ENCODE results near the gene MALRD1. TPM values are rescaled to one million over a fixed set of nuclear protein-coding genes. Genes with fewer than 3 reads are reported as not detected.
A peak's percentile ranks its signal among the peaks of the same experiment; 100 is the strongest.

Gene MALRD1
- total and polyA plus RNA-seq, 2 of the 8 experiments (the other 6 are each of a cell fraction or from before 2014, with no cell fraction given), result 0.32 to 0.35 TPM

- Histone ChIP-seq H2BK15ac (ENCODE audit: low read length) (no peak overlapping the region), H3K27me3 (replicated peaks in 1 of 4; ENCODE audit: control insufficient read depth in 3 of 4, extremely low read depth in 1 of 4, insufficient read depth in 3 of 4, low read length in 3 of 4) (no peaks in the 10 kb centered on the region), H3K79me2 (ENCODE audit: control insufficient read depth in 1 of 2, insufficient read depth in 2 of 2, low read length in 2 of 2) (no peaks in the 10 kb centered on the region), H3K18ac (ENCODE audit: extremely low read depth, low read length) (no peak overlapping the region), H3K79me1 (ENCODE audit: low read depth, low read length) (no peaks in the 10 kb centered on the region), H3K4me3 (ENCODE audit: extremely low read depth in 1 of 4, insufficient read depth in 2 of 4, low read depth in 3 of 4, low read length in 4 of 4) (no peak overlapping the region), H3K9me3 (ENCODE audit: insufficient read depth in 2 of 2, low read depth in 1 of 2, low read length in 1 of 2) (no peaks in the 10 kb centered on the region), H3K4ac (replicated peaks; ENCODE audit: insufficient read length, low read depth, low read length) (no peak overlapping the region), H3K56ac (replicated peaks; ENCODE audit: insufficient read length, low read depth, low read length) (no peak overlapping the region), H4K8ac (ENCODE audit: extremely low read depth, insufficient read depth, low read length) (no peak overlapping the region), H3K36me3 (ENCODE audit: control insufficient read depth in 2 of 4, insufficient read depth in 4 of 4, low read length in 3 of 4) (no peaks in the 10 kb centered on the region), H4K91ac (replicated peaks; ENCODE audit: insufficient read length, low read length) (no peak overlapping the region), H3K27ac (ENCODE audit: low read depth, low read length) (no peak overlapping the region), H2BK20ac (ENCODE audit: low read length) (no peak overlapping the region), H3K4me2 (ENCODE audit: insufficient read depth in 1 of 2, low read depth in 2 of 2, low read length in 2 of 2) (no peak overlapping the region; a peak in 1 of 4 replicates), H3K14ac (ENCODE audit: insufficient read length) (no peak overlapping the region), H2AFZ (ENCODE audit: low read length) (peak overlapping the region; percentile 43), H2AK5ac (ENCODE audit: low read depth, low read length) (no peak overlapping the region), H3K4me1 (replicated peaks in 1 of 4; ENCODE audit: control insufficient read depth in 3 of 4, insufficient read depth in 4 of 4, low read length in 3 of 4) (peaks cover 0 to 6% (median 2%) of the 10 kb centered on the region in 4 experiments; a peak in 3 of 7 replicates), H2BK5ac (ENCODE audit: low read depth, low read length) (no peak overlapping the region), H3K23me2 (ENCODE audit: low read depth, low read length) (no peaks in the 10 kb centered on the region), H3K9ac (replicated peaks in 1 of 4; ENCODE audit: extremely low read depth in 1 of 4, low read depth in 3 of 4, low read length in 3 of 4) (no peak overlapping the region; a peak in 1 of 7 replicates), H2BK120ac (replicated peaks; ENCODE audit: low read depth, low read length) (no peak overlapping the region), H4K20me1 (replicated peaks in 1 of 2; ENCODE audit: control insufficient read depth in 1 of 2, insufficient read depth in 2 of 2, low read length in 2 of 2) (no peaks in the 10 kb centered on the region), H3K23ac (ENCODE audit: insufficient read length) (no peak overlapping the region), H2BK12ac (ENCODE audit: low read depth, low read length) (no peak overlapping the region), H4K5ac (ENCODE audit: insufficient read length, low read depth, low read length) (no peak overlapping the region)
- ChIA-PET POLR2A (ENCODE audit: partially characterized antibody) (no interaction called here), CTCF (ENCODE audit: partially characterized antibody) (interaction anchor here (2.0 to 2.2 kb wide), 2 partner anchors 49 to 218 kb away, joined by 5 to 8 read pairs; no protein-coding TSS in a partner anchor)
- FAIRE-seq (peak; percentile 70), DNase-seq (ENCODE audit: low read depth in 1 of 2, low spot score in 2 of 2) (no peak)
- 69% methylated on average over 7 of the region's 7 CpGs; no CpG with 5 or more reads in 1 of the 2 experiments for WGBS, 2 experiments (ENCODE audit: extremely low coverage in 1 of 2, insufficient coverage in 1 of 2, insufficient read length in 1 of 2, insufficient replicate concordance in 2 of 2, low coverage in 1 of 2, low lambda C conversion rate in 2 of 2, missing lambda C conversion rate in 1 of 2)
- 0 out of 2 replicates have a peak, but pooled peaks have one; percentile 43 for TF ChIP-seq TEAD4 (IDR thresholded peaks at IDR 0.05; ENCODE audit: low read depth, low read length)
- TF ChIP-seq CTCF (IDR thresholded peaks at IDR 0.05; ENCODE audit: control extremely low read depth in 1 of 3, insufficient read depth in 1 of 3, low read depth in 1 of 3, low read length in 3 of 3), result no peak
- peak; percentile 55; the same call in 1 of the 2 replicates for TF ChIP-seq CEBPB (IDR thresholded peaks at IDR 0.05; ENCODE audit: low read depth, low read length)
Measured at GRCh38 chr10:19628767-19629560, 580.4 kb downstream of the MALRD1 start.
